Neuronal stem cell (in vitro differentiated cells): ENCODE data around the gene RGS6.

Experiments
- DNase-seq: peaks from one replicate; pipeline ENCODE4 v3.0.0-alpha.2; 2013; ENCODE audit warnings: low spot score
- H2AFZ ChIP-seq: one replicate; pipeline ENCODE4 v1.6.1; 2013; ENCODE audit warnings: mild to moderate bottlenecking, low read length, inconsistent platforms
- H2AK5ac ChIP-seq: 2 replicates; pipeline ENCODE4 v1.6.1; 2013; ENCODE audit warnings: low read depth, mild to moderate bottlenecking, inconsistent platforms, low read length, moderate library complexity, mixed read lengths
- H2BK120ac ChIP-seq: 2 replicates; pipeline ENCODE4 v1.6.1; 2013; ENCODE audit warnings: low read depth, mild to moderate bottlenecking, inconsistent platforms, low read length, moderate library complexity, mixed read lengths
- H2BK12ac ChIP-seq: one replicate; pipeline ENCODE4 v1.6.1; 2013; ENCODE audit warnings: low read length, inconsistent platforms
- H2BK15ac ChIP-seq: 2 replicates; pipeline ENCODE4 v1.6.1; 2013; ENCODE audit warnings: mild to moderate bottlenecking, low read length, inconsistent platforms, mixed read lengths
- H2BK5ac ChIP-seq: one replicate; pipeline ENCODE4 v1.6.1; 2013; ENCODE audit warnings: inconsistent platforms, mild to moderate bottlenecking, low read length, moderate library complexity
- H3K14ac ChIP-seq: one replicate; pipeline ENCODE4 v1.6.1; 2013; ENCODE audit warnings: low read length, inconsistent platforms
- H3K18ac ChIP-seq: 2 replicates; pipeline ENCODE4 v1.6.1; 2013; ENCODE audit warnings: low read length, inconsistent platforms
- H3K23ac ChIP-seq: 2 replicates; pipeline ENCODE4 v1.6.1; 2013; ENCODE audit warnings: low read depth, mild to moderate bottlenecking, mixed read lengths, low read length, inconsistent platforms; ENCODE audit not compliant: poor library complexity
- H3K27ac ChIP-seq: replicated peaks from 3 replicates; pipeline ENCODE4 v1.5.1; 2013; ENCODE audit warnings: low read length, inconsistent platforms
- H3K27me3 ChIP-seq, 3 experiments: 2 replicates each; pipeline ENCODE4 v1.6.1; 2013; ENCODE audit warnings: low read length in 3 of 3, mild to moderate bottlenecking in 2 of 3, inconsistent platforms in 1 of 3, low read depth in 1 of 3, mixed read lengths in 1 of 3, moderate library complexity in 1 of 3; ENCODE audit not compliant: control insufficient read depth in 3 of 3, insufficient read depth in 3 of 3
- H3K36me3 ChIP-seq, 2 donors: replicated peaks in 1 of 2; 2 replicates each; pipeline ENCODE4 v1.6.1; 2013; ENCODE audit warnings: low read length in 2 of 2; ENCODE audit not compliant: control insufficient read depth in 2 of 2, insufficient read depth in 2 of 2
- H3K4ac ChIP-seq: 2 replicates; pipeline ENCODE4 v1.6.1; 2013; ENCODE audit warnings: inconsistent platforms, mild to moderate bottlenecking, low read length, moderate library complexity
- H3K4me1 ChIP-seq, 2 donors: 1 replicate in 1 of 2; 2 replicates in 1 of 2; pipeline ENCODE4 v1.6.1; 2013; ENCODE audit warnings: low read length in 2 of 2, low read depth in 1 of 2; ENCODE audit not compliant: control insufficient read depth in 2 of 2, insufficient read depth in 1 of 2
- H3K4me2 ChIP-seq: one replicate; pipeline ENCODE4 v1.6.1; 2013; ENCODE audit warnings: mild to moderate bottlenecking, low read length, inconsistent platforms; ENCODE audit not compliant: insufficient read depth, poor library complexity, severe bottlenecking
- H3K4me3 ChIP-seq, 2 donors: 2 replicates each; pipeline ENCODE4 v1.5.1; 2013; ENCODE audit warnings: low read length in 2 of 2, mild to moderate bottlenecking in 2 of 2, inconsistent platforms in 1 of 2, moderate library complexity in 1 of 2
- H3K79me1 ChIP-seq: one replicate; pipeline ENCODE4 v1.6.1; 2013; ENCODE audit warnings: low read depth, mild to moderate bottlenecking, inconsistent platforms, low read length, moderate library complexity
- H3K9ac ChIP-seq: one replicate; pipeline ENCODE4 v1.6.1; 2013; ENCODE audit warnings: mild to moderate bottlenecking, low read depth, low read length, inconsistent platforms; ENCODE audit not compliant: poor library complexity
- H3K9me3 ChIP-seq, 2 donors: replicated peaks in 1 of 2; 2 replicates each; pipeline versions ENCODE3 to v1.6.1; 2013; ENCODE audit warnings: low read length in 2 of 2, mild to moderate bottlenecking in 2 of 2, inconsistent platforms in 1 of 2, low read depth in 1 of 2, mixed read lengths in 1 of 2, moderate library complexity in 1 of 2; ENCODE audit not compliant: control insufficient read depth in 2 of 2, insufficient read depth in 1 of 2
- H4K8ac ChIP-seq: one replicate; pipeline ENCODE4 v1.6.1; 2013; ENCODE audit warnings: low read depth, mild to moderate bottlenecking, inconsistent platforms, low read length, moderate library complexity
- H4K91ac ChIP-seq: one replicate; pipeline ENCODE4 v1.6.1; 2013; ENCODE audit warnings: low read length, low read depth, mild to moderate bottlenecking, inconsistent platforms; ENCODE audit not compliant: poor library complexity
- WGBS, 2 donors: extraction: QIAGEN DNeasy Blood & Tissue Kit; methylation state at CpG; one replicate each; pipeline ENCODE4 v1.1.7; 2013; ENCODE audit warnings: missing lambda C conversion rate in 2 of 2, mixed read lengths in 1 of 2; ENCODE audit not compliant: insufficient read length in 2 of 2, insufficient replicate concordance in 1 of 2; ENCODE audit errors: extremely low coverage in 2 of 2; 5-methylcytosine and 5-hydroxymethylcytosine counted together

Gene RGS6

DNA sequence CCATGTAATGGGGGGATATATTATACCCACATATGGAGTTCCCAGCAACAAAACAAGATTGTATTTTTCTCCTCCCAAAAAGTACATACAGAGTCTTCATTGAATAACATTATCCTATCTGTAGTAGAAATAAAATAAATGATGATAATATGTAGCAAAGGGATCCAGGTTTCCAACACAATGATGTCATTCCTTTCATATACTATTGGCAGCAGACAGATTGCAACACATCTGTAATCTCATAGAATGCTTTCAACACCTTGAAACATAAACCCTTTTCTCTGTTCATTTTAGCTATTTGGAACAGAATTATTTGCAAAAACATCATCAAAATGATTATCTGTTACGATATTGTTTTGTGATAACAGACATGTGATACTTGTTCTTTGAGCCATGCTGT lies 644.0 kb downstream of the RGS6 start:
- no CpG with 5 or more reads among the region's 1 CpG for WGBS, 2 donors
- no peak overlapping the region for H2AK5ac ChIP-seq

DNA sequence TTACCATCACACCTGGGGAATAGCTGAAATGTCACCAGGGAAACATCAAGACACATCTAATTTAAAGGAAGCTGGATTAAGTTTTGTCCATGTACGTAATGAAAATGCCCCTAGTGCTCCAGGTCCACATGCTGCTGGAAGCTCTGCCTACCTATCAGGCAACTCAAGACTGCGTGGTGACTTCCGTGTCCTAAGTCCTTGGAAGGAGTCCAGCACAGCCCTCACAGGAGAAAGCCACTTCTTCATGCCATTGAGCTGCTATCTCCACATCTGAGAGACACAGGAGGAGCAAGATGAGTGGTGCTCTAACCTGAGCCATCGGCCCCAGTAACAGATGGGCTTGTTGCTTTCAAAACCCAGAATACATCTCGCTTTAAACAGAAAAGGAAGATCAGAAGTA lies 645.3 kb downstream of the RGS6 start:
- Histone ChIP-seq H2AFZ (no peak overlapping the region), H3K4me2 (no peak overlapping the region), H4K91ac (no peak overlapping the region), H3K36me3 (no peaks in the 10 kb centered on the region), H3K4ac (no peak overlapping the region), H3K4me1 (no peaks in the 10 kb centered on the region), H3K9ac (no peak overlapping the region), H3K27ac (no peak overlapping the region), H3K9me3 (no peaks in the 10 kb centered on the region), H3K14ac (no peak overlapping the region), H3K18ac (no peak overlapping the region), H4K8ac (no peak overlapping the region), H3K27me3 (peaks cover 0 to 11% (median 0%) of the 10 kb centered on the region in 3 experiments), H3K4me3 (no peak overlapping the region), H3K23ac (no peak overlapping the region), H3K79me1 (no peaks in the 10 kb centered on the region), H2BK12ac (no peak overlapping the region), H2AK5ac (no peak overlapping the region), H2BK120ac (no peak overlapping the region), H2BK15ac (no peak overlapping the region), H2BK5ac (no peak overlapping the region)
- DNase-seq = no peak
- no CpG with 5 or more reads among the region's 5 CpGs for WGBS, 2 donors

More for the DNA sequence above, 644.0 kb downstream of the RGS6 start:
- Histone ChIP-seq H4K8ac (no peak overlapping the region), H3K27me3 (peaks cover 0 to 11% (median 0%) of the 10 kb centered on the region in 3 experiments), H2BK5ac (no peak overlapping the region), H2BK12ac (no peak overlapping the region), H4K91ac (no peak overlapping the region), H3K36me3 (no peaks in the 10 kb centered on the region), H3K79me1 (no peaks in the 10 kb centered on the region), H3K9ac (no peak overlapping the region), H3K14ac (no peak overlapping the region), H3K4me3 (no peak overlapping the region), H3K4ac (no peak overlapping the region), H3K4me1 (no peaks in the 10 kb centered on the region), H3K23ac (no peak overlapping the region), H3K27ac (no peak overlapping the region), H3K18ac (no peak overlapping the region), H3K4me2 (no peak overlapping the region), H3K9me3 (no peaks in the 10 kb centered on the region), H2AFZ (no peak overlapping the region), H2BK120ac (no peak overlapping the region), H2BK15ac (no peak overlapping the region)
- no peak for DNase-seq

GRCh38 chr14:72578514-72578913 lies 646.3 kb downstream of the RGS6 start:
- Histone ChIP-seq H2BK5ac (no peak overlapping the region), H2BK120ac (no peak overlapping the region), H3K79me1 (no peaks in the 10 kb centered on the region), H2BK15ac (no peak overlapping the region), H3K4me1 (no peaks in the 10 kb centered on the region), H4K8ac (no peak overlapping the region), H3K27me3 (peaks cover 0 to 7% (median 0%) of the 10 kb centered on the region in 3 experiments), H3K9me3 (no peaks in the 10 kb centered on the region), H3K9ac (no peak overlapping the region), H2AK5ac (no peak overlapping the region), H3K18ac (no peak overlapping the region), H3K4ac (no peak overlapping the region), H3K4me2 (no peak overlapping the region), H2AFZ (no peak overlapping the region), H3K4me3 (no peak overlapping the region), H3K27ac (no peak overlapping the region), H4K91ac (no peak overlapping the region), H3K23ac (no peak overlapping the region), H3K14ac (no peak overlapping the region), H2BK12ac (no peak overlapping the region), H3K36me3 (no peaks in the 10 kb centered on the region)
- DNase-seq = no peak
- WGBS, 2 donors = no CpG with 5 or more reads among the region's 5 CpGs

GRCh38 chr14:72582582-72582981 lies 650.4 kb downstream of the RGS6 start:
- Histone ChIP-seq H3K36me3 (no peaks in the 10 kb centered on the region), H4K91ac (no peak overlapping the region), H2AK5ac (no peak overlapping the region), H3K79me1 (no peaks in the 10 kb centered on the region), H3K23ac (no peak overlapping the region), H3K27me3 (peaks cover 0 to 6% (median 0%) of the 10 kb centered on the region in 3 experiments), H2AFZ (no peak overlapping the region), H2BK15ac (no peak overlapping the region), H3K9ac (no peak overlapping the region), H3K9me3 (no peaks in the 10 kb centered on the region), H3K4me2 (no peak overlapping the region), H2BK5ac (no peak overlapping the region), H4K8ac (no peak overlapping the region), H2BK120ac (no peak overlapping the region), H2BK12ac (no peak overlapping the region), H3K4me3 (no peak overlapping the region), H3K18ac (no peak overlapping the region), H3K4me1 (no peaks in the 10 kb centered on the region), H3K4ac (no peak overlapping the region), H3K27ac (no peak overlapping the region), H3K14ac (no peak overlapping the region)
- no peak for DNase-seq
- WGBS, 2 donors = no CpG with 5 or more reads among the region's 1 CpG
